Right lung (tissue), 5 donors: ENCODE measurements around the gene ADK. TPM values are rescaled to one million over a fixed set of nuclear protein-coding genes. Genes with fewer than 3 reads are reported as not detected.

Source experiments
- DNase-seq, 2 donors: peaks; one replicate each; pipeline ENCODE4 v3.0.0-alpha.2; 2013
- polyA plus RNA-seq, 5 donors: library from polyadenylated mRNA; unstranded; fragments of 120-200 nt; gene quantifications; one replicate each; pipeline versions ENCODE4 v1.2.1 to v1.2.3, GENCODE V29; 2013; ENCODE audit warnings: inconsistent platforms in 1 of 5, low replicate concordance in 1 of 5; ENCODE audit not compliant: insufficient read length in 5 of 5, insufficient read depth in 1 of 5

The ADK gene
- polyA plus RNA-seq, 5 donors = 44.0 to 74.0 (median 58.8) TPM

DNA sequence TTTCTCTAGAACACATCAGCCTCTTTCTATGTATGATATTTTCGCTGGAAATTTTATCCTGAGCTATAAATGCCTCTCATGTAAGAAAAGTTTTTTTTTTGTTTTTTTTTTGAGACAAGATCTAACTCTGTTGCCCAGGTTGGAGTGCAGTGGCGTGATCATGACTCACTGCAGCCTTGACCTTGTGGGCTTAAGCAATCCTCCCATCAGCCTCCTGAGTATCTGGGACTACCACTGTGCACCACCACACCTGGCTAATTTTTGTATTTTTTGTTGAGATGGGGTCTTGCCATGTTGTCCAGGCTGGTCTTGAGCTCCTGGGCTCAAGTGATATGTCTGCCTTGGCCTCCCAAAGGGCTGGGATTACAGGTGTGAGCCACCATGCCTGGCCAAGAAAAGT lies 80.4 kb downstream of the ADK start:
- DNase-seq = no peak

DNA sequence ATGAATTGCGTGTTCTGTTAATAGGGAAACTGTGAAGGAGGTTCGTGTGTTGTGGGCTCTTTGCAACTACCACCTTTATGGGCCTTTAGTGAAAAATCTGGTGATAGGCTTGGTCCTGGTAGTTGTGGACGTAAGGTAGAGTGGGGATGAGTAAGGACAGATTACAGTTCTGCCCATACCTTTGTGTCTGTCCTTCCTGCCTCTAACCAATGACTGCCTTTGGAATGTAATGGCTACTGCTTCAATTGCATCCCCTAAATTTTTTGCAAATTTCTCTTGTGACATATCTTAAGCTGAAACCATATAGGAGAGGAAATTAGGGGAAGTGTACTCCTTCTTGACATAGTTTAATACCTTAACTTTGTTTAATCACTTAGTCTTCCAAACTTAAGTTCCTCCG lies 82.3 kb downstream of the ADK start:
- no peak for DNase-seq

DNA sequence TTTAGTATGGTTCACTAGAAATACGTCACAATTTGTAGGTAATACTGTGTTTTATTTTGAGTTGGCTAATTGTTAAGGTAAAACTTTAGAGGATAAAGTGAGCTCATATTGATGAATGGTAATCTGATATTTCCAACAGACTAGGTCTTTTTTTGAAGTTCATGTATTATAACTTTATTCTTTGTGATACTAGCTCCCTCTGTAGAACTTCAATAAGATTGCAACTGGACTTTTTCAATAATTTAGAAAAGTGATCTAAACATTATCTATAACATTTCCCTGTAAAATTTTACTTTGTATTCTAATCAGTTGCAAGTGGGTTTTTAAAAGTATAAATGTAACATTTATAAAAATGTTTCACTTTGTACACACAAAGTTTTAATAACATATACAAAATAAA lies 83.5 kb downstream of the ADK start:
- DNase-seq = no peak

DNA sequence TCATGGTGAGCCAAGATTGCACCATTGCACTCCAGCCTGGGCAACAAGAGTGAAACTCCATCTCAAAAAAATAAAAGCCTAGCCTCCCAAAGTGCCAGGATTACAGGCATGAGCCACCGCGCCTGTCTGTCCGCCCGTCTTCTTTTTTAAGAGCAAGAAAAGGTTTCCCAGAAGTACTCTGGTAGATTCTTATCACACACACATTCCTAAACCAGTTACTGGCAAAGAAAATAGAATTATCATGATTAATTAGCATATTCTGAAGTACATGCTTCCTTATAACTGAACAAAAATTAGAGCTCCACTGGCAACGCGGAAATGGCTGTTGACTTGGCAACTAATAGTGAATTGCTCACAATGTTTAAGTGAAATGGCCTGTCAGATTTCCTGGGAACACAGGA lies 87.0 kb downstream of the ADK start:
- peak; percentile 13 to 27 for DNase-seq

DNA sequence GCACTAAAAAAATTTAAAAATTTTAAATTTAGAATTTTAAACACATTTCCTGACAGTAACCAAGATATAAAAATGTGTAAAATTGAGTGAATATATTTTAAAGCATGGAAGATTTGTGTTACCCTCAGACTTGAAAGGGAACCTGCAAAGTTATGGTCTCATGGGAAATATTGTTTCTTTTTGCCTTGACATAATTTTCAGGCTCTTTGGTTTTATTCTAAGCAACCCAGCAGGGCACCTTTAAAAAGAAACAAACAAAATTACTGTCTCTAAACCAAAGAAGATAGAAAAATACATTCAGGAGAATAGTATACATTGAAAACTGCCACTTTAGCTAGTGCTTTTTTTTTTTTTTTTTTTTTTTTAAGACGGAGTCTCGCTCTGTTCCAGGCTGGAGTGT lies 87.5 kb downstream of the ADK start:
- DNase-seq = no peak

DNA sequence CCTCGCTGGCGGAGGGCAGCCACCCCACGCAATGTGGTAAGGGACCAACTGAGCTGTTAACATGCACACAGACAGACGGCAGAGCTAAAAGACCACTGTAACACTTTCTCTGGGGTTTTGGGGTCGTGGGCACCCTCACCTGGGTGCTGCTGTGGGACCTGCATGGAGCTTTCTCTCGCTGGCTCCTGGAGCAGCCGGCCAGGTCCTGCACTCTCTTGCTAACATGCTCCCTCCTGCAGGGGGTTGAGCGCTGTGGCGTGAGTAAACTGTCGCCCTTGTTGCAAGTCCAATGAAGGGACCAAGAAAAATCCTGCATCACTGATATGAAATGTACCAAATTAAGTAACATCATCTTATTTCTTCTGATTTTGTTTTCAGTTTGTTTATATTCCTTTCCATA lies 92.0 kb downstream of the ADK start:
- no peak for DNase-seq

DNA sequence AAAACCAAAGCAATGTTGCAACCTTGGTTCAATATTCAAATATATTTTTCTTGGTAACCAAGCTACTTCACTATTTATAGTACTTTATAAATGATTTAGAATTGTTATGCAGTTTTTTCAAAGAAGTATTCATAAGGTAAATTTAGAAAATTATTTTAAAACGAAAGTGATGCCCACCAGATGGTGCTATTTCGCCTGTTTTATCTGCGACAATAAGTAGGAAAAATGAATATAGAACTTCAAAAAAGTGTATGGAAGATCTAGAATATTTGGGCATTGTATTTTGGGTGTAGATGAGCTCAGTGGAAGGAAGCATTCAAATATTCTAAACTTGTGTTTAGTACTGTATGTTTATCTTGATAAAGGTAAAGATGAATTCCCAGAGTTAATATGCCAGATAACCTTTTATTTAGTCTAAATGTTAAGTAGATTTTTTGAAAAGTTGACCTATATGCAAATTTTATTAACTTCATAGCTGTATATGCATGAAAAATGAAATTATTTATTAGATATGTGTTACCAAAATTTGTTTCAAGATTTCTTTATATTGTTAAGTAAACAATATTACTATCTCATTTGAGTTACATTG lies 93.2 kb downstream of the ADK start:
- DNase-seq = peak; percentile 26 to 42

DNA sequence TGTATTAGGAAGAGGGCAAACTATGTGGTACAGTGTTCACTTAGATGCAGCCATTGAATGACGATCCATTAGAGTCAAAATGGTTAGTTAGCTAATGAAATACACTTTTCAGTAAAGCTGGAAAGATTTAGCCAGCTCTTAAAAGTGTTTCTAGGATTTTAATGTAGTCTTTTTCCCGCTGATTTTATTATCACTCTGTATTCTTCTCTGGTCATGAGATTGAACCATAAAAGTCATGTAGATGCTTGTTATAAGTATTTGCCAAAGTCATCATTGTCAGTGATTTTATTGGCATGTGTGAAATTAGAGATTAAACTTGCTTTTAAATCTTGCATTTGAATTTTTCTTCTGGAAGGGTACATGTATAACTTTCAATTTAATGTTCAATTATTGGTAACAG lies 93.8 kb downstream of the ADK start:
- no peak for DNase-seq

DNA sequence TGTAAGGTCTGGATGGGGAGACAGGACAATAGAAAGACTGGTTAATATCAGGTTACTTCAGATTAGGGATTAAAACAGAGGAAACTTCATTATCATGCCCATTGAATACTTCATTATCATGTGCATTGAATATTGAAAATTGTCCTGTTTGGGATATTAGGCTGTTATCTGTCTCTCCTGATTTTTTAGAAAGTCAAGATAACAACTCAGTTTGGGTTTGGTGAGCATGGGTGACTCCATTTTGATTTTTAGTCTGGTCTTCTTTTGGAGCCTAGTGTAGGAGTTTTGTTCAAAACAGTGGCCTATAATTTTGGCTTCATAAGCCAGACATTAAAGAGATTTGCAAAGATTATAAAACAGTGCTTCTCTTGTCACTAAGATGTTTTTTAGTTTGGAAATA lies 95.5 kb downstream of the ADK start:
- no peak for DNase-seq

DNA sequence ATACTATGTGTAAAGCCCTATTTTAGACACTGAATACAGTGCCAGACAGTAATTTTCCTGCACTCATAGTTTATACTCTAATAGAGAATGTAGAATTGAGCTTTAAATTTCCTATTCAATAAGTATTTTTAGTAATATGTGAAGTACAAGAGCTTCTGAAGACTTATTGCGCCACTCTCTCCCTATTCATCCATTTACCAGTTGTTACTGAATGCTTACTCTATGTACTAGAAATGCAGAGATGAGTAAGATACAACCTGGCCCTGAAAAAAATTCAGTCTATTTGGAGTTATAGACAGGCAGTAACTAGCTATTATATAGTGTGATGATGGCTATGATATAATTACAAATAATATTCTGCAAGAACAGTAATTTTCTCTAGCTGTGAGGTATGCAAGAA lies 98.8 kb downstream of the ADK start:
- no peak for DNase-seq

DNA sequence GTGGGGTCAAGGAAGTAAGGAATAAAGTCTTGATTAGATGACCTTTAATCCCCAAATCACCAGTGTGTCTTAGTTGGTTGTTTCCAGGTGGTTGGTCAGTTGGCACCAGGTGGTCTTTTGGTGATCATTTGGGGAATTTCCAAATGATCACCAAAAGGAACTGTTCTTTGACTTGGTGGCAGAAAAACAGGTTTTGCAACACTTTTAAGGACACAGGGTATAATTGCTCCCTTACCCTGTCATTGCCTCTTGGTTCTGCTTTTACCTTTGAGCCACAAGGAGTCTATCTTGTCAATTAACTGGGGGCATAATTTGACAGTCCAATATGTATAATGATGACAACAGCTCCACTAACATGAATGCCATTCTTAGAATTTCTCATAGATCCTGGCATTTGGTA lies 104.2 kb downstream of the ADK start:
- no peak for DNase-seq

DNA sequence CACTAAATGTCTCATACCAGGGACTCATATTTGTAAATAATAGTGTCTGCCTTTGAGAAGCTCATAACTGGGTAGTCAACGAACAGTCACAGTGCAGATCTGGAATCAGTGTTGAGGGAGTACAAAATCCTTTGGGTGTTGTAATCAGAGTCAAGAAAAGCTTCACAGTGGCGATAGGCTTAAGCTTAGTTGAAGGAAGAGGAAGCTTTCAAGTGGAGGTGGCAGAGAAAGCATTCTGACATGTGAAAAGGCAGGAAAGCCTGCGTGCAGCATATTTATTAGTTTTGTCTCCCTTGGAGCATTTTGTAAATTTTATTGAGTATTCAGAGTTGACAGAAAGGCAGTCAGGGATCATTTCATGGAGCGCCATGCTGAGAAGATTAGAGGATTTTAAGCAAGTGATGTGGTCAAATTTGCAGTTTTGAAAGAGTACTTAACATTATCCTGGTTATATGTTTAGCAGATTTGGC lies 104.9 kb downstream of the ADK start:
- DNase-seq = no peak

DNA sequence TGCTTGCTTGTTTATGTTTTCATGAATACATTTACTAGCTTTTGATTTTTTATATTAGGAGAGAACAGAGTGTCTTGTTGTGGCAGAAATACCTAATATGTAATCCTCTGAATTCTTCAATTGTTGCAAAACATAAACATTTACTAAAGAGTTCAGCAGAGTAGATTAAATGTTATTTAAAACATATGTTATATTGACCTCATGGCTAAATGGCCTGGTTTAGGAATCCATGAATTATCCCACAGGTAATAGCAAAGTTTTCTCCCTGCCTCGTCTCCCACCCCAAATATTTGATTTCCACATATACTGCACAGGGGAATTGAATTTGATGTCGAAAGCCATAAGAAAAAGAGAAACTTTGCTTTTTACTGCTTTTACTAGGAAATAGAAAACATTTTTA lies 111.8 kb downstream of the ADK start:
- DNase-seq = no peak

DNA sequence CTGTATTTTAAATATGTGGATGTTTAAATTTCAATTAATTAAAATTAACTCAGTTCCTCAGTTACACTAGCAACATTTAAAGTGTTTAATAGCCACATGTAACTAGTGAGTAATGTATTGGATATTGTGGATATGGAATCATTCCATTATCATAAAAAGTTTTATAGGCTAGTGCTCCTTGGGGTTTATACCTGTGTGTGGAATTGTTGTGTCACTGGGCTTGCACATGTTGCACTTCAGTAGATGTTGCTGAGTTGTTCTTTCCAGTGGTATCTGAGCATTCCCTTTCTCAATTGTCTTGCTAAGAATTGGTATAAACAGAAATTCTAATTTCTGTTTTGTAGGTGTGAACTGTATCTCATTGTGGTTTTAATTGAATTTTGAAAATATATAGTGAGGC lies 113.0 kb downstream of the ADK start:
- no peak for DNase-seq

DNA sequence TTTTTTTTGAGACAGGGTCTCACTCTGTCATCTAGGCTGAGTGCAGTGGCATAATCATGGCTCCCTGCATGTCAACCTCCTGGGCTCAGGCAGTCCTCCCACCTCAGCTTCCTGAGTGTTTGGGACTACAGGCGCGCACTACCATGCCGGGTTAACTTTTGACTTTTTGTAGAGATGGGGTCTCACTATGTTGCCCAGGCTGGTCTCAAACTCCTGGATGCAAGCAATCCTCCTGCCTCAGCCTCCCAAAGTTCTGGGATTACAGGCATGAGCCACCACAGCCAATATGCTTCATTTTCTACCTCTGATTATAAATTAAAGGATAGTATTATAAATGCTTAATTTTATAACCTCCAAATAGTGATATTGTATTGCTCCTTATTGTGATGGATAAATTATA lies 121.3 kb downstream of the ADK start:
- no peak for DNase-seq

DNA sequence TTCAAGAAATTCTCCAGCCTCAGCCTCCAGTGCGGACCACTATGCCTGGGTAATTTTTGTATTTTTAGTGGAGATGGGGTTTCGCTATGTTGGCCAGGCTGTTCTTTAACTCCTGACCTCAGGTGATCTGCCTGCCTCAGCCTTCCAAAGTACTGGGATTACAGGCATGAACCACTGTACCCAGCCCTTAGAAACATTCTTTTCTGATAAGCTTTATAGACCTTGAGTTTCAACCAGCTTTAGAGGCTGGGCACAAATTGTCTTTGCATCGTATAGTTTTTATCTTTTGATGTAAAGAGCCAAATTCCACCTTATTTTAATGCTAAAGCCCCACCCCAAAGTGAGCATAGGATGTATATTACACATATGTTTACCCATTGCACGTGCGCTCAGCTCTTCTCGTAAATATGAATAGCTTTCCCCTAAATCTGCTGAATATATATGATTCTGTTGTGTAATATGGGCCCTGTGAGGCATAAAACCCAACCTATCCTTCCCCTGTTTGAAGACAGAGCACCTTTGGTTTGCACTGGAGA lies 124.8 kb downstream of the ADK start:
- no peak for DNase-seq

DNA sequence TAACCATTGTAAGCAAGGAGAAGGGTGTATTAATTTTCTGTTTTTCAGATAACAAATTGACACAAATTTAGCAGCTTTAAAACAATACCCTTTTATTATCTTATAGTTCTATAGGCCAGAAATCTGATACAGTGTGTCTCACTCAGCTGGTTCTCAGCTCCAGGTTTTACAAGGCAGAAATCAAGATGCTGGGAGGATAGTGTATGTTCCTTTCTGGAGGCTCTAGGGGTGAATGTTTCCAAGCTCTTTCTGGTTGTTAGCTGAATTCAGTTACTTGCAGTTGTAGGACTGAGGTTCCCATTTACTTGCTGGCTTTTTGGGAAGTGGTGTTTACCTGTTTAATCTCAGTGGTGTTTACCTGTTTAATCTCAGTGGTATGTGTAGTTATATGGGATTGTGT lies 125.4 kb downstream of the ADK start:
- no peak for DNase-seq

DNA sequence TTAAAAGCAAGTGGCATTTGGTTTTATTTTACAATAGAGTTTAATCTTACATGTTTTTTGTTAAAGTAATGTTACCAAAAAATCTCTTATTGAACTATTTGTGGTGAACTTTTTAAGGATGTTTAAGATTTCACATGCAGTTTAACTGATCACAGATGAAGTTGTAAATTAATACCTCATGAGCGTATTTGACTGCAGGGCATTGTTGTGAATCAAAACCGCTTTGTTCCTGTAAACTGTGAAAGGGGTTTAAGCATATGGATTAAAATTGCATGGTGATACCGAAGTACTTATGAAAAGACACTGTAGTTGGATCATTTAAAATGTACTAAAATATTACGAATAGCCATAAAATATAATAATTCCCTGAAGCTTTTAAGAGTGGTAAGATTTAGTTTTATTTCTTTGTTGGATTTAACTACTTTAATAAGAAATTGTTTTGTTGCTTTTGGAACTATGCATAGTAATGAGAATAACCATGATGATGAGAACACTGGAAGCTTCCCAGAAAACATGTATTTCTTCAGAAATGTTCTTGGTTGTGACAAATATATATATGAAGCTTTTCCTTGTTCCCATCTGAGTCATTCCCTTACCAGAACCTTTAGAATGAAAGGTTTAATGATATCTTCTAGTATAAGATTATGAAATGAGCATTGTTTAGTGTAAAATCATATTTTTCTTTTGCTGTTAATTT lies 131.3 kb downstream of the ADK start:
- DNase-seq = no peak

DNA sequence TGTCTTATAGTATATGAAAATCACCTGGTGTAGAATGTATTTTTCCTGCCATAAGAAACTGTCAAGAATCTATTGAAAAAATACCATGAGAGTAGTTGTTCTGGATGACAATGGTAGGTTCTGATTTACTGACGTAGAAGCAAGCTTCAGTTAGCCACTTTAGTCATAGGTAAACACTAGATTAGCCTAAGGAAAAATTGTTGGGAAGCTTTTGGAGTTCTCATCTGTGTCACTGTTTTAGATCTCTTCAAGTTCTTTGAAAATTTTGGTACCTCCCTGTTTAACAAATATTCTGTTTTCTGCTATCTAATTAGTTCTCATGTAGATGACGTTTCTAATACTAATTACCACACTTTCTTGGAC lies 131.8 kb downstream of the ADK start:
- DNase-seq = no peak

DNA sequence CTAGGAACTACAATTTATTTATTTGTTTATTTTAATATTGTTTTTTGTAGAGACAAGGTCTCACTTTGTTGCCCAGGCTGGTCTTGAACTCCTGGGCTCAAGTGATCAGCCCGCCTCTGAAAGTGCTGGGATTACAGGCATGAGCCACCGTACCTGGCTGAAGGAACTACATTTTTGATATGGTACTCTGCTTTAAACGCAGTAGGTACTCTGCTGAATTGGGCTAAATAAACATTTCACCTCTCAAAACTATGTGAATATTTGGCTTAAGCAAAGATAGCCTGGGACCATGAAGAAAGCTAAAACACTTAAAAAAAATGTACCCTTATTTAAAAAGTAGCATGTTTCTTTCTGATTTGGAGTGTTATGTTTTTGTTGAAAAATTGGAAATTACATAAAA lies 138.2 kb downstream of the ADK start:
- peak in 1 of 2 donors; percentile 9 for DNase-seq

DNA sequence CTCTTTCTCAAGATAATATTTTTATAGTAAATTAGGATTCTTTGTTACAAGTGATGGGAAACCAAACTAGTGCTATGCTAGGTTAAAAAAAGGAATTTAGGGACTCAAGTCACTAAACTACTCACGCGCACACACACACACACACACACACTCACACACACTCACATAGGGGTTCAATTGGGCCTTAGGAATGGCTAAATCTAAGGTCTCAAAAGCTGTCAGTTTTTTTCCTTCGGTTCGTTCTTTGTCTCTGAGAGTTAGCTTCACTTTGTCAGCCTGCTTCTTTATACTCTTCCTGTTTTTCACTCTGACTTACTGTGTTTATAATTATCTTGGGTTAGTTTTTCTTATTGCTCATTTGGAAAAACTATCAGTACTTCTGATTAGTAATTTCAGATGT lies 138.9 kb downstream of the ADK start:
- DNase-seq = peak in 1 of 2 donors; percentile 17

DNA sequence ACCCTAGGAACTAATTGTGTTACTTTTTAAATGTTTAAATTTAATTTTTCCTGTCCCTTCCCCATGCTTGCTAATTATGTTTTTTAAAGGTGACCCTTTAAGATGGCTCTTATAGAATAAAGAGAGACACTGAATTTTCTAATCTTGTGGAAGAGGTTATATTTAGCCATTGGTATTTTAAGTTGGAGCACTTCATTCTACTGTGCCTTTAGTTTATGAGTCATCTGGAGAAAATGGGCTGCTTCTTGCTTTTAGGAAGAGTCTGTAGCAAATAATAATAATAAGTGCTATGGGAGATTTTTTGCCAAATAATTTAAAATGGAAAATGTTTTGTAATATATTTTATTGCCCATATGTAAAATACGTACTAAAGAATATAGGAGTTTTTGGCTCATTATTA lies 139.7 kb downstream of the ADK start:
- no peak for DNase-seq

DNA sequence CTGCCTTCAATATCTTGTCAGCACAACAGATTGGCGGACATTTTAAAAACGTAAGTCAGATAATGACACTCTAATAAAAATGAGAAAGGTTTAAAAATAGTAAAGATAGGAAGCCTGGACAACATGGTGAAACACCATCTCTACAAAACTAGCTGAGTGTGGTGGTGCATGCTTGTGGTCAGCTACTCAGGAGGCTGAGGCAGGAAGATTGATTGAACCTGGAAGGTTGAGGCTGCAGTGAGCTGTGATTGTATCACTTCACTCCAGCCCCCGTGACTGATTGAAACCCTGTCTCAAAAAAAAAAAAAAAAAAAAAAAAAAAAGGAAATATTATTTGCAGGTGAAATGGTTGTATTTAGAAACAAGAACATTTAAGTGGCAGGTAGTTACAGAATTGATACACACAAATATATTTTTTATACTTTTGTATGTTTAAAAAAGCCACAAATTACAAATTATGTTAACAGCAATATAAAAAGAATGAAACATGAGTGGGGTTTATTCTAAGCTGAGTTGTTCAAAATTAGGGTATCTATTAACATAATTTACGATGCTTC lies 141.9 kb downstream of the ADK start:
- no peak for DNase-seq
